ENCODE measurements around the gene MAPK10.

DNA sequence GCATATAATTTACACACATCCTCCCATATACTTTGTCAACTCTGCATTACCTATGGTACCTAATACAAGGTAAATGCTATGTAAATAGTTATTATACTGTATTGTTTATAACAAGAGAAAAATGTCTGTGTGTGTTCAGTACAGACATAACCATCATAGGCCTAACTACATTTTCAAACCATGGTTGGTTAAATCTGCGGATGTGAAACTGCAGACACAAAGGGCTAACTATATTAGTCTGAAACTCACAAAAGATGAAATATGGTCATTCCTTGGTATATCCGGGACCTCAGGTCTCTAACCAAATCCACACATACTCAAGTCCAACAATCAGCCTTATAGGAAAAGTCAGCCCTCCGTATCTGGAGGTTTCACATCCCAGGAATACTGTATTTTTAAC is 13.5 kb downstream of the MAPK10 start:
- TF ChIP-seq, protein P1, sequence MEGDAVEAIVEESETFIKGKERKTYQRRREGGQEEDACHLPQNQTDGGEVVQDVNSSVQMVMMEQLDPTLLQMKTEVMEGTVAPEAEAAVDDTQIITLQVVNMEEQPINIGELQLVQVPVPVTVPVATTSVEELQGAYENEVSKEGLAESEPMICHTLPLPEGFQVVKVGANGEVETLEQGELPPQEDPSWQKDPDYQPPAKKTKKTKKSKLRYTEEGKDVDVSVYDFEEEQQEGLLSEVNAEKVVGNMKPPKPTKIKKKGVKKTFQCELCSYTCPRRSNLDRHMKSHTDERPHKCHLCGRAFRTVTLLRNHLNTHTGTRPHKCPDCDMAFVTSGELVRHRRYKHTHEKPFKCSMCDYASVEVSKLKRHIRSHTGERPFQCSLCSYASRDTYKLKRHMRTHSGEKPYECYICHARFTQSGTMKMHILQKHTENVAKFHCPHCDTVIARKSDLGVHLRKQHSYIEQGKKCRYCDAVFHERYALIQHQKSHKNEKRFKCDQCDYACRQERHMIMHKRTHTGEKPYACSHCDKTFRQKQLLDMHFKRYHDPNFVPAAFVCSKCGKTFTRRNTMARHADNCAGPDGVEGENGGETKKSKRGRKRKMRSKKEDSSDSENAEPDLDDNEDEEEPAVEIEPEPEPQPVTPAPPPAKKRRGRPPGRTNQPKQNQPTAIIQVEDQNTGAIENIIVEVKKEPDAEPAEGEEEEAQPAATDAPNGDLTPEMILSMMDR (IDR thresholded peaks at IDR 0.05), result no peak
- no peak for TF ChIP-seq POLR2A (IDR thresholded peaks at IDR 0.05)
